Neural cell (in vitro differentiated cells): ENCODE measurements around the gene CFAP221.

ENCODE experiments used
- CTCF ChIP-seq: fragments of 450-650 bp; IDR thresholded peaks from 2 replicates; pipeline ENCODE4 v1.5.1; 2014; ENCODE audit warnings: antibody characterized with exemption, mild to moderate bottlenecking, moderate library complexity; ENCODE audit not compliant: poor library complexity, severe bottlenecking
- MXI1 ChIP-seq: fragments of 450-650 bp; conservative IDR thresholded peaks from 2 replicates; pipeline ENCODE4 v1.6.1; 2014; ENCODE audit warnings: antibody characterized with exemption, mild to moderate bottlenecking; ENCODE audit not compliant: poor library complexity, severe bottlenecking

- TF ChIP-seq CTCF, result no peak
- no peak for TF ChIP-seq MXI1
Observed at GRCh38 chr2:119596638-119597037, 52.4 kb downstream of the CFAP221 start.
